HTR-8/SVneo (cell line): ENCODE measurements around the gene FRMPD1.
"Not testable (repeated sequence)": the region's sequence is repeated elsewhere in the genome, so short reads cannot be mapped to it uniquely, and the experiment has no call there.

Source experiments
- DNase-seq: peaks from one replicate; pipeline ENCODE4 v3.0.0; 2011; ENCODE audit warnings: low spot score, mixed read lengths; ENCODE audit not compliant: insufficient read length
- FAIRE-seq: peaks from 2 replicates; lab custom pipeline; 2011; peaks lifted over from hg19 to GRCh38; lab: Jason Lieb, UNC

FRMPD1 gene, protein sequence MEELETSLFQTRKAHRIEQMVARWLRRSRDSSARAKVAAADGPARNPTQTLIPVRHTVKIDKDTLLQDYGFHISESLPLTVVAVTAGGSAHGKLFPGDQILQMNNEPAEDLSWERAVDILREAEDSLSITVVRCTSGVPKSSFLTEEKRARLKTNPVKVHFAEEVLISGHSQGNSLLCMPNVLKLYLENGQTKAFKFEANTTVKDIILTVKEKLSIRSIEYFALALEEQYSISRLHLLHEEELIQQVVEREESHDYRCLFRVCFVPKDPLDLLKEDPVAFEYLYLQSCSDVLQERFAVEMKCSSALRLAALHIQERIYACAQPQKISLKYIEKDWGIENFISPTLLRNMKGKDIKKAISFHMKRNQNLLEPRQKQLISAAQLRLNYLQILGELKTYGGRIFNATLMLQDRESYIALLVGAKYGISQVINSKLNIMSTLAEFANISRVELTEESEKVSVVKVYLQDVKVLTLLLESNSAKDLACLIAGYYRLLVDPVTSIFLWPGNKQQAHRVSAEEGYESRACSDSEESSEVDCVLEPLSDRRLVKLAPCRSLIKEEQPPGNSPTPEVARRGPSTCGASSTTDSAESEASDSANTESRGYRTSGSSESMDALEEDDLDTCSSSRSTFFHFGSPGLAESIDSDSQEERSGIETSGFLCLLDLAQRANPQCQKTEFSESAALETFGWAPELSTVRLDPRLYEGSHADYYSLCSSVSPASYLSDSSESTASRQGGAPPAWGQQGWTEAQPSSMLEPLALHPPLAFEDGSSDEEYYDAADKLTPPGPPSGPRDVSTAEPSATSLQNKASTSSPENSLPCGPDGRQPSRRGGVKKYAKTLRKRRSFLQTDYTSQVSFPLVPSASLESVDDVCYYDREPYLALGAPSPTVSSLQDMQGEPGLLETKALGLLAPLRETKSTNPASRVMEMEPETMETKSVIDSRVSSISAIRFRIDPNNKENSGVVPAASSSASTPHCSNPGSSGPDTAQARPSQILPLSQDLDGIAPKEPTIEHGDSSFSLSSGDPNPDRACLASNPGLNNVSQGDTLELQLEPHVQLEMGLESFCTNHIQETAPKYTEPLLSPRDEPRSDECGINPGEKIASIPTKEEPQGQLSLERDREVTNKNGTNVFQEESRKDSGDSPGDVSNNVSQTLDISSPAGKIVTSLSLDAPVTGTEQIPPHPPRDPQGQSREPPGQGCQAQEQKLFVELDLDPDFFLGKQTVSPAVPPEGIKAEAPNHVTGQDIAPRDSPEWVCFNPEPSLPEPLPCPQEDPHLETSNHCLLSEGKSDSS (N-terminal part only)

DNA sequence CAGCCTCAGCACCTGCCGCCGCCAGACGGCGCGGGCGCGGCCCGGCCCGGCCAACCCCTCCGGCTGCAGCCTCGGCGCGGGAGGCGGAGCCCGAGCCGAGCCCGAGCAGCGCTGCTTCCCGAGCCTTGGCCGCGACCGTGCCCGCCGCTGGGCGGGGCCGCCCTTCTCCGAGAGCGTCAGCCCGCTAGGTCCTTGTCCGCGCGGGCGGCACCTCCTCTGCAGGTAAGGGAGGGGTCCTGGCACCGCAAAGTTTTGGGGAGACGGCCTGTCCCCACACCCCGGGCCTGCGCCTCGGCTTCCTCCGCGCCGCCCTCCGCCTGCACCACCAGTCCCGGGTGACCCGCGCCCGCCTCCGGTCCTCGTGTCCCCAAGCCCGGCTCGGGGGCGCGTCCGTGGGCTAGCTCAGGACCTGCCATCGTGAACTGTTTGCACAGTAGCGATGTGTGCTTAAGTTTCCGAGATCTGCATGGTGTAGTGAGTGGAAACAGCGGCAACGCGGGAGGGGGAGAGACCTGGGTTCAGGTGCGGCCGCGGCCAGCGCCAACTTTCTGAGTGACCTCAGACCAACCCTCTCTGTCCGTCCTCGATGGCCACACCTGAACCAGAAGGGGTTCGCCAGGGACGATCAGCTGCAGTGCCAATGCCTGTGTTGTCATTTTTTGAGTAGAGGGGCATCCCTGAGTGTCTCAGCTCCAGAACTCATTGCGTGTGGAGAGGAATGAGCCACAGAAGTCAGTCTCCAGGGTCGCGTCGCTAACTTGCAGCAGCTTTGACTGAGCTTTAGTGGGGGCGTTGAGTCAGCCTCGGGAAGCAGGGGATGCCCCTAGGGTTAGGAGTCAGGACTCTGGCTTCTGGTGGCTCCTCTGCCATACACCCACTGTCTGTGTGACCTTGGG, at the start of gene FRMPD1:
Gene FRMPD1 (plus strand): TSS at position 82 of the 896 bp plus-strand sequence. CDS start 41,688 bp downstream, outside the sequence.
- FAIRE-seq = no peak
- peak; percentile 18 for DNase-seq

DNA sequence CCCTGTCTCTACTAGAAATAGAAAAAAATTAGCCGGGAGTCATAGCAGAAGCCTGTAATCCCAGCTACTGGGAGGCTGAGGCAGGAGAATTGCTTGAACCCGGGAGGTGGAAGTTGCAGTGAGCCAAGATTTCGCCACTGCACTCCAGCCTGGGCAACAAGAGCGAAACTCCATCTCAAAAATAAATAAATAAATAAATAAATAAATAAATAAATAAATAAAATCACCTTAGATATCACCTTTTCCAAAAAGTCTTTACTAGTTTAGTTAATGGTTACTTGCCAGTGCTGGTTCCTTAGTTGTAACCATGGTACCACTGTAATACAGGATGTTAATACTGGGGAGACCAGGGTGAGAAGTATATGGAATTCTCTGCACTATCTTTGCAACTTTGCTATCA, 48.7 kb upstream of the FRMPD1 start:
- not testable (repeated sequence) for DNase-seq, FAIRE-seq

DNA sequence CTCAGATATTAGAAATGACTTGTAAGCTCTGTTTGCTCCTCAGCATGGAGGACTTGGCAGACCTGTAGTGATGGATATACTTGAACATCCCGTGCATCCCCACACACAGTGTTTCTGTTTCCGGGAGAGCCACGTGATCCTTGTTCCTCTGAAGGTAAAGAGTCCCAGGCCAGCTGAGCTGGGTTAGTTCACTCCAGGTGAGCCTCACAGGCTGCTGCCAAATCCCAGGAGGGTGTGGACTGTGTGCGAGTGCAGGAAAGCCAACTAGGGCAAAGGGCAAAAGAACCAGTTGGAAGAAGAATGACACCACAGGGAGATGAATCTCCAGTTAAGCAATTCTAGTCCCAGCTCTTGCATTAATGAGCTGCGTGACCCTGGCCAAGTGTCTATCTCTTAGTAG, 47.9 kb upstream of the FRMPD1 start:
- FAIRE-seq = no peak
- no peak for DNase-seq

DNA sequence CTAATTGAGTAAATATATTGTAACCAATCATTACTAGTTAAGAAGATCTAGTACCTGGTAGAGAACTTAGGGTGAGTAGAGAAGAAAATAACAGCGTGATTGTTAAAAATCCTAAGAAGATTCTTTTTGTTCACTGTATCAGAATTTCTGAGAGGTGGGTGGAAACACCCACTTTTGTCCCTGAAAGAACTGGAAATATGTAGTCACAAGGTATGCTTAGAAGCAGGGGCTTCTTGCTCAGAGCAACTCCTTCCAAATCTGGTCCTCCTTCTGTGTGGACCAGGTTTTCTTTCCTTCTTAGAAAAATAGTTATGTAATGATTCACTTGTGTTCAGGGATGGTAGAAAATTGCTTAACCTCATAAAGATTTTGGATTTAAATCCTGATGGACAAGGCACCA, 46.5 kb upstream of the FRMPD1 start:
- DNase-seq (no peak), FAIRE-seq (no peak)

DNA sequence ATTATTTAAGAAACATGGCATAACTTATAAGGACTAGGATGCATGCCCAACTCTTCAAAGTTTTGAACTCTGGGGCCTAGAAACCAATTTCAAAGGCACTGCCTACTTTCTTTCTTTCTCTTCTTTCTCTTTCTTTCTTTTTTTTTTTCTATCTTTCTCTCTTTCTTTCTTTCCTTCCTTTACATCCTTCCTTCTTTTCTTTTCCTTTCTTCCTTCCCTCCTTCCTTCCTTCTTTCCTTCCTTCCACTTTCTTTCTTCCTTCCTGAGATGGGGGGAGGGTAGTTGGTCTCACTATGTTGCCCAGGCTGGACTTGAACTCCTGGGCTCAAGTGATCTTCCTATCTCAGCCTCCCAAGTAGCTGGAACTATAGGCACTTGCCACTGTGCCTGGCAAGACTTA, 42.5 kb upstream of the FRMPD1 start:
- DNase-seq = no peak

DNA sequence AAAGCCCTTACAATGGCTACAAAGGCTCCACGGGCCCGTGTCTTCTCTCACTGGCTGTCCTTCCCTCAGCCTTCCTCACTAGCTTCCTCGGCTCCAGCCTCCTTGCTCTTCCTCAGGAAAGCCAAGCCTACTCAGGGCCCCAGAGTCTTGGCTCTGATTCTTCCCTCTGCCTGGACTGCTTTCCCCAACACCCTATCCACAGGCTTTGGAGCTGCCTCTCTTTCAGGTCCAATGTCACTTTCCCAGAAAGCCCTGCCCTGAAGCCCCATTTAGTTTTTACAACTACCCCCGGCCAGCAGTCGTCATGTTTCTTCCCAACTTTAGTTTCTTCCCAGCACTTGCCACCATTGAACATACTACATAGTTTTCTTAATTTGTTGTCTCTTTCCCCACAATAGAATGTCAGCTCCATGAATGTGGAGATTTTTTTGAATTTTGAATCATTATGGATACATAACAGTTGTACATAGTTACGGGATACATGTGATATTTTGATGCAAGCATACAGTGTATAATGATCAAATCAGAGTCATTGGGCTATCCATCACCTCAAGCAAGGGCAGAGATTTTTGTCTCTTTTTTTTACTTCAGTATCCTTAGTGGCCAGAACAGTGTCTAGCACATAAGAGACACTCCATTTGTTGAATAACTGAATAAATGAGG, 40.9 kb upstream of the FRMPD1 start:
- no peak for FAIRE-seq
- no peak for DNase-seq

More for the DNA sequence above, 42.5 kb upstream of the FRMPD1 start:
- FAIRE-seq = no peak

DNA sequence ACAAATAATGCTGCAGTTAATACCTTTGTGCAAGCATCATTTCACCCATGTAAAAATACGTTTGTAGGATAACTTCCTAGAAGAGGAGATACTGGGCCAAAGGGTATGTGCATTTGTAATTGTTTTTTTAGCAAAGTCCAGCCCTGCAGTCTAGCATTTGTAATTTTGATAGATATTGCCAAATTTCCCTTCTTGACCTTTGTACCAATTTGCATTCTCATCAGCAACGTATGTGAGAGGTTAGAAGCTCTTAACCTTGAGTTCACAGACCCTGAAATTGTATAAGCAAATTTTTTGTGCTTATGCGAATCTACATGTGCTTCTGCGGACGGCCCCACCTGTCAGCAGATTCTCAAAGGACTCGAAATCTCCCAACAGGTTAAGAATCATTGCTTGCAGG, 39.7 kb upstream of the FRMPD1 start:
- no peak for FAIRE-seq
- DNase-seq = no peak

DNA sequence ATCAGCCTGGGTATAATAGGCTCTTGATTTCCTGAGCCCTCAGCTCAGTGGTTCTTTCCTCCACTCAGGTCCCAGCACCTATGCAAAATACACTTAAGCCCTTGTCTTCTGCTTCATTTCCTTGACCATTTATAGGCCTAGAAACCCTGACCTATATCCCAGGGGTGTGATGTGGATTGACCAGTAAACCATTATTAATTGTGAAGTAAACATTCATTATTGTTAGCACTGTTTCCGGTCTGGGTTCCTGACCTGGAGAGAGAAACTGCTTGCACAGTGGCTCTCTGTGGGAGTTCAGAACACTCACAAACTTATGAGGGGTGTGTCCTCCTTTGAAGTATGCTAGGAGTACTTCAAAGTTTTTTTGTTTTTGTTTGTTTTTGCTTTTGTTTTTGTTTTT, 38.8 kb upstream of the FRMPD1 start:
- DNase-seq (no peak), FAIRE-seq (no peak)

DNA sequence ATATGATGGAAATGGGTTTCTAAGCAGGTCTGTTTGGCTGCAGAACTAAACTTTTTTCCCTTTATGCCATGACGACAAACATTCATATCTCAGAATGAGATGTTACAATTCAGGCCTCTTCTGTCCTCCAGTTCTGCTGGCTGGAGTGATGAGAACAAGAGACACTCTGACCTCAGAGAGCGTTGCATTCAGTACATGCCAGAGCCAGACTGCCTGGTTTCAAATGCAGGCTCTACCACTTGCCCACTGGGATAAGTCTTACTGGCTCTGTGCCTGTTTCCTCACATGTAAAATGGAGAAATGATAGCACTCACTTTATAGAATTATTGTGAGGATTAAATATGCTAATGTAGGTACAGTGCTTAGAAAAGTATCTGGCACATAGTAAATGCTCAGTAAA, 33.6 kb upstream of the FRMPD1 start:
- DNase-seq (no peak), FAIRE-seq (no peak)

DNA sequence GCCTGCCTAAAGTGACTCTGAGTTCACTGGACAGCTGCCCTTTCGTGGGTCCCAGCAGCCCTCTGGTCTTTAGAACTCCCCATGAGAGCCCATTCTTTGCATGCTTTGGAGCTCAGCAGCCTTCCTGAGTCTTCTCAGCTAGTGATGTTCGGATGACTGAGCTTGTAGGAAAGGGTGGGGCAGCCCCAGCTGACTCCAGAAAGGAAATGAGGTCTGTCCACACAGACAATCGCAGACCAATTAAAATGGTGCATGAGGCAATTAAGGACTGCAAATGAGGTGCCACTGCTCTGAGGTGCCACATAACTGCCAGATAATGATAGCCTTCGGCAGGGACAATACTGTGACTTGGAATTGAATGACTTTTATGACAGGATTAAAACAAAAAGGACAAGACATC, 32.9 kb upstream of the FRMPD1 start:
- no peak for DNase-seq
- FAIRE-seq = no peak

DNA sequence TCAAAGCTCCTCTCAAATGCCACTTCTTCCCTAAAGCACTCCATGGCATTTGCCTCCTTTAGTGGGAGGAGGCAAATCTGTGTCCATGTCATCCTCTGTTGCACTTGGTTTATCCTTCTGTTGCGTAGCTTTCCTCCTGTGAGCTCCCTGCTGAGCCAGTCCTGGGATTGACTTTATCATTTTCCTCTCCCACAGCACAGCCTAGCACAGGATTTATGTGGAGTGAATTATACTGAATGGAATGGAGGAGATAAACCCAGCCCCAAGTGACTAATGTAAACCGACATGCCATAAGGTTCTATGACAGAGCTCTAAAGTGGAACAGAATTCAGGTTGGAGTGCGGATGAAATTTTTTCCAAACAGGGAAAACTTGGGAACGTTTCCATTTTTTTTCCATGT, 31.9 kb upstream of the FRMPD1 start:
- no peak for DNase-seq
- no peak for FAIRE-seq

DNA sequence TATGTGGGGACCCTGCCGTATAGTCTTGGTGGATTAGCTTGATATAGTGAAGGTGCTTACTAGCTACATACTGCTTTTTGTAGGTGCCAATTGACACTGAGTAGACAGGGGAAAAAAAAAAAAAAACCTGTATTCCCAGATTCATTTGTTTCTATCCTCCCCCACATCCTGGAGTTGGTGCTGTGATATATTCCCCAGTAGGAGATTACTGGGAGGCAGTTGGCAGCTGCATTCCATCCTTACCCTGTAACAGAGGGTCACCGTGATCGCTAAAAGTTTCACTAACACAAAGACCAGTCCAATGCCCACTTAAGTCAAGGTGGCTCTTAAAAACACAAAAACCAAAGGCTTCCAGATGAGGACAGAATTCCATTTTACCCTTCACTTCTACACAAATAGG, 30.9 kb upstream of the FRMPD1 start:
- DNase-seq (no peak), FAIRE-seq (no peak)

DNA sequence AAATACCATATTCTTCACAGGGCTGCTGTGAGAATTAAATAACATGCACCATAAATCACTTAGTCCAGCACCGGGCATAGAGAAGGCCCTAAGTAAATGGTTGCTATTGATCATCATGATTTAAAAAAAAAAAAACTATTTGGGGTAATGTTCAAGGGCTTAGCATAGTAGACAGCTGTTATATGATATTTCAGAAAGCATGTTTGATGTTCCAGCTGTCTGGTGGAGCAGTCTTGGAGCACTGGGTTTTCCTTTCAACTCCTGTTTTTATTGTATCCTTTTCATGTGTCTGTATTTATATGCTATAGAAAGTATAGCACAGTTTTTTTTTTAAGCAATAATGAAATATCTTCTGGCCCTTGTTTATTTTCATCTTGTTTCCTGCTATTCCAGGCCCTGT, 30.4 kb upstream of the FRMPD1 start:
- no peak for FAIRE-seq
- no peak for DNase-seq

DNA sequence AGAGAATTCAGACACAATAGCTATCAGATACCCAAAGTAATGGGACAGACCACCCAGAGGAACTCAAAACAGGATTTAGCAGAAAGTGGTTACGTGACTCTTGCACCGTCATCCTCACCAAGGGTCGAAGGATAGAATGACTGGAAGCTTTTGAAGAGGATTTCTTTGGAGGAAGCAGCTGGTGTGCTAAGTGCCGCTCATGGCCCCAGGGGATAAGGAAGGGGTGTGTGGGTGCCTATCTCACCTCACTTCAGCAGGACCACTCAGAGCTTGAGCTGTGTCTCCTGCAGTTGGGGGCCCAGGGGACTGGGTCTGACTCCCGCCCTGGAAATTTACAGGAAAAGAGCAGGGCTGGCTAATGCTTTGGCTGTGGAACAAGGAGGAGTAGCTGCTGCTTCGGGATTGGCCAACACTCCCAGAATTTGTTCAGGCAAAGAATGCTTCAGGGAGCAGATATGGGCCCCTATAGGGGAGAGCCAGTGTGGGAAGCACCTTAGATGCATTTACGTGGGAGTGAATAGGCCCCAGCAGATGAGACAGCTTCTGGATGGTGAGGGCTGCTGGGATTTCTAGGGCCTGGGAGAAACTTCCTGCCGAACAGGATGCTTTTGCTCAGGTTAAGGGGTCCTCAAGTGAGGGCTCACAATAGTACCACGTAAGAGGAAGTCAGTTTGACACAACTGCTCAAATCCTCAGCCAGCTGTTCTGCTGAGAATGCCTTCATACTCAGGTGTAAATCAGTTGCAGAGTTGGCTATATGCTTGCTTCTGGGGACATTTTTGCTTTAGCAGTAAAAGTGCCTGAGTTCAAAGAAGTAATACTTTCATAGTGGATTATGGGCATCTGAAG, 29.3 kb upstream of the FRMPD1 start:
- FAIRE-seq (no peak), DNase-seq (no peak)

DNA sequence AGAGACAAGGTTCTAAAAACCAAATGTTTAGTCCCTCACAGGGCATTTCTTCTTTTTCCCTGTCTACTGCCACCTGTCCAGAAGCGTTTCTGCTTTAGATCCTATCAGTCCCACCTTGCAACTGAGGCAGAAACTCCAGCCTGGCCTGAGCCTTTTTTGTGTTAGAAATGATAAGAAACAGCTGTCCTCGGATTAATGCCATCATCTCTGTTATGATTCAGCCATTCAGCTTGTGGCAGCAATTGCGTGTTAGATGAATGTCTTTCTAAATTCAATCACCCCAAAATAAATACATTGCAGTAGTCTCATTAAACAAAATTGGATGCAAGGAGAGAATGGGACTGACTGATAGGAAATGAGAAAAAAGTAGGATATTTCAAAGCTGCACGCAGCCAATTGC, 28.3 kb upstream of the FRMPD1 start:
- DNase-seq = no peak
- FAIRE-seq = no peak

DNA sequence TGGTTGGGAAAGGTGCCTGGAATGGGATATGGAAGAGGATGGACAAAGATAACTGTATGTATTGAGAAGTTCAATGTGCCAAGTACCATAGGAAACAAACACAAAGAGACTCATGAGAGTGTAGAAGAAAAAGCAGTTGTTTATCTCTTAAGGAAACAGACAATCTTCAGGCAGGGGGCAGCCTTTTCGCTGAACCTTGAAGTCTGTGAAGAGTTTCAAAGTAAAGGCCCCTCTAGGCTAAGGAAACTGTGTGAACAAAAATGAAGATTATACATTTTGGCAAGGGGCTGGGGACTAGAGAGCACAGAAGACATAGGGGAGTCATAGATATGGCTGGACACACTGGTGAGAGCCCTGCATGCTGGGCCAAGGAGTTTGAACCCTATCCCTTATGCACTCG, 27.5 kb upstream of the FRMPD1 start:
- DNase-seq (no peak), FAIRE-seq (no peak)

DNA sequence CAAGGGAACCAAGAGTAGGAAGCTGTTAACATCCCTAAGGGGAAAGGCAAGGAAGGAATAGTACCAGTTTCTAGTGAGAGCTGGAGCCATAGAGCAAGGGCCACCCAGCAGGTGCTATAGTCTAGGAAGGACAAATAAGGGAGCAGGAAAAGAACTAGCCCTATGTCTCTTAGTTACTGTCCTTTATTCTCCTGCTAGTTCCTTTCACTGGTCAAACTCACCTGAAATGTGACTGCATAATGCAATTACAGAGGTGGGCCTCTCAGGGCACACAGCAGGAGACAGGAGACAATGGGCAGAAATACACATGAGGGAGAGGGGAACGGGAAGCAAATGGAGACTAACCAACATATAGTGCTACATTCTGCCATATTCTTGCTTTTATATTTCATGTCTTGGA, 26.7 kb upstream of the FRMPD1 start:
- no peak for FAIRE-seq
- no peak for DNase-seq
